Spinal cord (tissue), 10 donors: ENCODE data around the gene DPM2. TPM values are rescaled to one million over a fixed set of nuclear protein-coding genes. Genes with fewer than 3 reads are reported as not detected.

Experiments used
- DNase-seq, 6 donors: peaks; one replicate each; pipeline versions ENCODE4 v3.0.0 to v3.0.0-alpha.2; 2013 to 2015; ENCODE audit warnings: low spot score in 6 of 6, low read depth in 4 of 6
- H3K27ac ChIP-seq: one replicate; pipeline ENCODE4 v1.5.1; 2013; ENCODE audit warnings: low read depth, low read length, control low read depth
- H3K27me3 ChIP-seq: one replicate; pipeline ENCODE4 v1.6.1; 2013; ENCODE audit warnings: low read length; ENCODE audit not compliant: control insufficient read depth, insufficient read depth
- H3K36me3 ChIP-seq: one replicate; pipeline ENCODE4 v1.6.1; 2013; ENCODE audit warnings: low read length; ENCODE audit not compliant: control insufficient read depth, insufficient read depth
- H3K4me1 ChIP-seq: one replicate; pipeline ENCODE4 v1.6.1; 2013; ENCODE audit warnings: low read length; ENCODE audit not compliant: control insufficient read depth, insufficient read depth
- H3K4me3 ChIP-seq: one replicate; pipeline ENCODE4 v1.5.1; 2013; ENCODE audit warnings: low read depth, low read length, control low read depth
- H3K9me3 ChIP-seq: one replicate; pipeline ENCODE4 v1.6.1; 2013; ENCODE audit warnings: low read length; ENCODE audit not compliant: control insufficient read depth, insufficient read depth
- WGBS: methylation state at CpG from one replicate; pipeline ENCODE4 v1.1.5; 2013; ENCODE audit warnings: missing lambda C conversion rate; ENCODE audit not compliant: insufficient coverage; 5-methylcytosine and 5-hydroxymethylcytosine counted together
- polyA plus RNA-seq, 2 donors: library from polyadenylated mRNA; unstranded; fragments of 120-200 nt; gene quantifications; one replicate each; pipeline ENCODE4 v1.2.1, GENCODE V29; 2013; ENCODE audit not compliant: insufficient read length in 2 of 2
- total RNA-seq, 2 donors: library from RNA; depleted of rRNA in 1 of 2; stranded (reverse); fragments of 120-200 nt in 1 of 2; fragments of >200 nt in 1 of 2; gene quantifications; one replicate each; pipeline versions ENCODE4 v1.2.3 to v1.2.4, GENCODE V29; 2013 to 2014
- donor health status: healthy.

The DPM2 gene
- total and polyA plus RNA-seq, 4 donors: 13.9 to 64.0 (median 47.2) TPM

DNA sequence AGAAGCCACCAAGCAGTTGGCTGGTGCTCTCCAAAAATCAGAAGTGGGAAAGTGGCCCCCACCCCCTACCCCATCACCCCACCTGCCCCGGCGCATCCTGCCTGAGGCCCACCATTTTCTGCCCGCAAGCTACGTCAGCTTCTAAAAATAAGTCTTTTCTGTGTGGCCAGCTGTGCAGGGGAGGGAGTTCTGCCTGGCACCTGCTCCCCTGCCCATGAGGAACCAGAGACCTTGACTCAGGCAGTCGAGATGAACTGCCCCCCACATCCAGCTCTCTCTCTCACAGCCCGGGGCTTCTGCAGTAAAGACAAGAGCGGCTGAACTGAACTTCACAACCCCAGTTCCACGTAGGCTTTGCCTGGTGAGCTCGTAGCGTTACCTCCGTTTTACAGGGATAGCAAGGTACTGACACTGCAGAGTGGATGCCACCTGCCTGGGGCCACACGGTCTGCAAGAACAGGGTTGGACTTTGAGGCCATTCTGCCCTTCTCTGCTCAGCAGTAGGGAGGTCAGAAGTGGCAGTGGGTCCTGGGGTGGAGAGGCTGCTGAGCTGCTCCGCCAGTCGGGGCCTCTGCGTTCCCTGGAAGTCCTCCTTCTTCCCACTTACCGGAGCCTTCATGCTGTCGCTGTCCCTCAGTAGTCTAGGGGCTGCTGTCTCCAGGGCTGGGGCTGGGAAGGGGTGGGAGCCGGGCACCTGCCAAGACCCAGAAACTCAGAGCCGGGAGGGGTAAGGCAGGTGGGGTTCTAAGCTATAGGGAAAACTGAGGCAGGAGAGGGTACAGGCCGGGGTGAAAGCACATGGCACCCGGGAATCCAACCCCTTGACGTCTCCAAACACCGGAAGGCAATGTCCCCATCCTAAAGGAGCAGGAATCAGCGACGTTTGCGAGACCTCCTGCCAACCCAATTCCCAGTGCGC, 21.6 kb downstream of the DPM2 start:
- H3K27me3 ChIP-seq: no peaks in the 10 kb centered on the region
- H3K36me3 ChIP-seq: peaks cover 32% of the 10 kb centered on the region
- DNase-seq: no peak
- peak overlapping the region; percentile 75 for H3K27ac ChIP-seq
- H3K4me1 ChIP-seq: peaks cover 34% of the 10 kb centered on the region
- peak overlapping the region; percentile 76 for H3K4me3 ChIP-seq
- 37% methylated on average over 15 of the region's 27 CpGs for WGBS
- no peaks in the 10 kb centered on the region for H3K9me3 ChIP-seq

DNA sequence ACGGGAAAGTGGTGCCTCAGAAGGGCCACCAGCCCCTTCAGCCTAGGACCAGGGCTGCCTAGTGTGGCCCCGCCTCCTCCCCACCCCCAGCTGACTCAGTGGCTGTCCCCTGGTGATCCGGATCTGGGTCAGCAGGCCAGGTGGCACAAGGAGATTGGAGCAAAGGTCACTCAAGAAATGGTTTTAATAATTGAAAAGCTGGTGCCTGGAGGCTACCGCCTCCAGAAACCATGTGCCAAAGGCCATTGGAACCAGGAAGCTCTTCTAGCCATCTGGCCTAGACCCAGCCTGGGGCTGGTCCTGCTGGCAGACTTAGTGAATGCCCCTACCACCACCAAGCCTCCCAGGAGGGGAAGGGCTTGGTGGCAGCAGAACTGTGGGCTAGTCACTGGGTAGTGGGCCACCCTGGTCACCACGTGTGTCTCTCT, 22.3 kb downstream of the DPM2 start:
- Histone ChIP-seq H3K9me3 (no peaks in the 10 kb centered on the region), H3K4me3 (no peak overlapping the region), H3K27me3 (no peaks in the 10 kb centered on the region), H3K4me1 (peaks cover 38% of the 10 kb centered on the region), H3K36me3 (peaks cover 37% of the 10 kb centered on the region), H3K27ac (no peak overlapping the region)
- WGBS: 93% methylated on average over 3 of the region's 5 CpGs
- DNase-seq: no peak

DNA sequence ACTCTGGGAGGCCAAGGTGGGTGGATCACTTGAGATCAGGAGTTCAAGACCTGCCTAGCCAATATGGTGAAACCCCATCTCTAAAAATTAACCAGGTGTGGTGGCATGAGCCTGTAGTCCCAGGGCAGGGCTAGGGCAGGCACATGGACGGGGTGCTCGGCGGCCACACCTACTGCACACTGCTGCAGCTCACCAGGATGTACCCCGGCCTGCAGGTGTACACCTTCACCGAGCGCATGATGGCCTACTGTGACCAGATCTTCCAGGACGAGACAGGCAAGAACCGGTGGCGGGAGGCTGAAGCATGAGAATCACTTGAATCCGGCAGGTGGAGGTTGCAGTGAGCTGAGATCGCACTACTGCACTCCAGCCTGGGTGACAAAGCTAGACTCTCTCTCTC, 24.0 kb downstream of the DPM2 start:
- 96% methylated on average over 10 of the region's 11 CpGs for WGBS
- H3K36me3 ChIP-seq: peaks cover 48% of the 10 kb centered on the region
- no peak for DNase-seq
- H3K9me3 ChIP-seq: no peaks in the 10 kb centered on the region
- H3K27me3 ChIP-seq: no peaks in the 10 kb centered on the region
- H3K27ac ChIP-seq: no peak overlapping the region
- H3K4me3 ChIP-seq: no peak overlapping the region
- H3K4me1 ChIP-seq: peaks cover 38% of the 10 kb centered on the region

DNA sequence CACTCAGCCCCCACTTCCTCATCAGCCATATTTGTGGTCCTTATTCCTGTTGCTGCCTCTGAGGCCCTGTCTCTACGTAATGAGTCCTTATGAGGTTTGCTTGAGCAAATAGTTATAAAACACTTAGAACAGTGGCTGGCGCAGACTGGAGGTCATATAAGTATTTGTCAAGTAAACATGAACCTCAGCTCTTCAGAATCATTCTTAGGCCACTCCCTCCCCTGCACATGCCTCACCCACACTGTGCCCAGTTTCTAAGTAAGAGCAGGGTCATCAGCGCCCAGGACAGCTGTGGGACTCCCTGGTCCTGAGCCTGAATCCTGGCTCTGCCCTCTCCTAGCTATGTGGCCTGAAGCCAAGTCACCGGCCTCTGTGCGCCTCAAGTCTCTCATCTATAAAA, 24.8 kb downstream of the DPM2 start:
- H3K27ac ChIP-seq: no peak overlapping the region
- DNase-seq: no peak
- no peaks in the 10 kb centered on the region for H3K27me3 ChIP-seq
- WGBS: 87% methylated on average over 3 of the region's 5 CpGs
- no peak overlapping the region for H3K4me3 ChIP-seq
- peaks cover 56% of the 10 kb centered on the region for H3K36me3 ChIP-seq
- peaks cover 33% of the 10 kb centered on the region for H3K4me1 ChIP-seq
- H3K9me3 ChIP-seq: no peaks in the 10 kb centered on the region

DNA sequence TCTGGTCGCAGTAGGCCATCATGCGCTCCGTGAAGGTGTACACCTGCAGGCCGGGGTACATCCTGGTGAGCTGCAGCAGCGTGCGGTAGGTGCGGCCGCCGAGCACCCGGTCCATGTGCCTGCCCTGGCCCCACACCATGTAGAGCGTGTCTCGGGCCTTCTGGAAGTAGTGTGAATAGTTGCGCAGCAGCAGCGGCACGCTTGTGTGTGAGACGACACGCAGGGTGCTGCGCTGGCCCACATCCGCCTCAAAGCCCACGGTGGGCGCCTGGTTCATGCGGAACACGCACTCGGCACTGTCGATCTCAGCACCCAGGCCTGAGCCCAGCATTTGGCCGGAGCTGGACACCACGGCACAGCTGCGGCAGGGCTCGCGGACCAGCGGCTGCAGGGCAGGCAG, 25.4 kb downstream of the DPM2 start:
- Histone ChIP-seq H3K4me3 (no peak overlapping the region), H3K4me1 (peaks cover 27% of the 10 kb centered on the region), H3K27me3 (no peaks in the 10 kb centered on the region), H3K36me3 (peaks cover 62% of the 10 kb centered on the region), H3K9me3 (no peaks in the 10 kb centered on the region), H3K27ac (no peak overlapping the region)
- no peak for DNase-seq
- 94% methylated on average over 31 of the region's 31 CpGs for WGBS

DNA sequence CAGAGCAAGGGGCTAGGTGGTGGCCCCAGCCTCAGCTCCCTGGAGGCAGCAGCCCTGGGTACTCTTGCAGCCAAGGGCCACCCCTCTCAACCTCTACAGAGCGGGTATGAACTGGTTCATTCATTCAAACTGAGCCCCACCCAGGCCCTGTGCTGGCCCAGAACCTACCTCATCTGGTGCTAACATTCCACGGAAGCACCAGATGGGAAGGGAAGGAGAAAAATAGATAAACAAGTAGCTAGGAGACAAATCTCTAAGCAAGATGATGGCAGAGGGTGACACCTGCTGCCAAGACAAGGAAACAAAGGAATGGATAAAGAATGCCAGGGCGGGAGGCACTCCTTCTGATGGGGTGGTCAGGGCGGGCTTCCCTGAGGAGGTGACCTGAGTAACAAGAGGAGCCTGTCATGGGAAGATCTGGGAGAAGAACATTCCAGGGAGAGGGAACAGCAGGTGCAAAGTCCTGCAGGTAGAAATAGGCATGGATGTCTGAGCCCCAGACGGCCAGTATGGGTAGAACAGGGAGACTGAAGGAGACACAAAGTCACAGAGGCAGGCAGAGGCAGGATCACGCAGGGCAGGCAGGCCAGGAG, 26.9 kb downstream of the DPM2 start:
- no peak overlapping the region for H3K4me3 ChIP-seq
- H3K27ac ChIP-seq: no peak overlapping the region
- no peaks in the 10 kb centered on the region for H3K27me3 ChIP-seq
- WGBS: 71% methylated on average over 5 of the region's 6 CpGs
- peaks cover 30% of the 10 kb centered on the region for H3K4me1 ChIP-seq
- peaks cover 69% of the 10 kb centered on the region for H3K36me3 ChIP-seq
- H3K9me3 ChIP-seq: no peaks in the 10 kb centered on the region
- DNase-seq: peak in 2 of 6 donors; percentile 55 to 77

DNA sequence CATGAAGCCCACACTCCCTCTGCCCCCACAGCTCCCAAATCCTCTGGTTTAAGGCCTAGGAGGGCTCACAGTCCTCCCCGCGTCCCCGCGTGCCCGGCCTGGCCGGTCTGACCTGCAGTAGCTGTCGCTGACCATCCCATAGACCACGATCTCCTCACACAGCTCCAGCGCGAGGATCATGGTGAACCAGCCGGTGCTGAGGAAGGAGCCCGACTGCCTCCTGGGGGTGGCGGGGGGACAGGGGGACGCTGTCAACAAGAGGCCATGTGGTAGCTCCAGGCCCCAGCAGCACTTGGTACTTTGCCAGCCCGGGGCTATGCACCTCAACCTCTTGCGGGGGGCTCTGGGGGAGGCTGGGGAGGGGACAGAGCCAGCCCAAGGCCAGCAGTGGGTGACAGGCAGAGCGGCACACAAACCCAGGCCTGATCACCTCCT, 27.8 kb downstream of the DPM2 start:
- no peak overlapping the region for H3K4me3 ChIP-seq
- no peak for DNase-seq
- no peaks in the 10 kb centered on the region for H3K27me3 ChIP-seq
- H3K27ac ChIP-seq: no peak overlapping the region
- H3K4me1 ChIP-seq: peaks cover 33% of the 10 kb centered on the region
- no peaks in the 10 kb centered on the region for H3K9me3 ChIP-seq
- H3K36me3 ChIP-seq: peaks cover 72% of the 10 kb centered on the region
- 84% methylated on average over 14 of the region's 17 CpGs for WGBS

DNA sequence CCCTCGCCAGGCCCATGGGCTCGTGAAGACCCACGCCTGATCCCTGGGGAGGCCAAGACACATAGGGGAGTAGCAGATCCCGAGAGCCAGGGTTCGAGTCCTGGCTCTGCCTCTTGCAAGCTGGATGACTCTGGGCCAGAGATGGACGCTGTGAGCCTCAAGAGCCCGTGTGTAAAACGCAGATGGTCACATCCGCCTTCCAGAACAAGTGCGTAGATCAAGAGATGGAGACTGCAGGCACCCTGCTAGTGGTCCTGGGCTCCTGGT, 29.1 kb downstream of the DPM2 start:
- no peak for DNase-seq
- Histone ChIP-seq H3K9me3 (no peaks in the 10 kb centered on the region), H3K4me1 (peaks cover 45% of the 10 kb centered on the region), H3K4me3 (no peak overlapping the region), H3K36me3 (peaks cover 67% of the 10 kb centered on the region), H3K27ac (no peak overlapping the region), H3K27me3 (no peaks in the 10 kb centered on the region)
- 99% methylated on average over 10 of the region's 10 CpGs for WGBS

DNA sequence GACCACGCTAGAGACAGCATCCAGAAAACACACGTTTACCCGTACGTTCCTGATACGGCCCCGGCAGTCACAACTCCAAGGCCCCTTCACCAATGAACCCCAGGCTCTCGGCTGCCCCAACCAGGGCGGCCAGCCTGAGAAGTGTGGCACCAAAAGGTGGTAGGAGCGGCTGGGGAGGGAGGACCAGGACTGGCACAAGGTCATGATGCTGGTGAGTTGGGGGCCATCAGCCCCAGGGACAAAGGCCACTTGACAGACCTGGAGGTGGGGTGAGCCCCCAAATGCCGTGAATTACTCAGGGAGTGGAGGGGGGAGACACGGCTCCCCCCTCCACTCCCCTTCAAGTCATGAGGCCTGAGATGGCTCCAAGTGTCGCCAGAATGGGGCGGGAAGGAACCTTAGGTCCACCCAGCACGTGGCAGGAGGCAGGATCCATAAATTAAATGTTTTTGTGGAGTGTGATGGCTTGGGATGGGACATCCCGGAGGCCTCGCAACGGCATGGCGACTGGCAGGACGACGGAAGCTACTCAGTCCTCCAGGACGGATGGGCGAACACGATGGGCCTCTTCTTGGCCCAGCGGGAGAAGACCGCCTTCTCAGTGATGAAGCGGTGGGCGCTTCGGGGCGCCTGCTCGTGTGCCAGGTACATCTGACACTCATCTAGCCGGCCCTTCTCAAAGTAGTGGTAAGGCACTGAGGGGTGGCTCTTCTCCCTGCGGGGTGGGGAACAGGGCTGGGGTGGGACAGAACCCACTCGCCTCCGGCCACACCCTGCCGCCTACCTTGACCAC, 29.6 kb downstream of the DPM2 start:
- no peak for DNase-seq
- Histone ChIP-seq H3K9me3 (no peaks in the 10 kb centered on the region), H3K4me3 (no peak overlapping the region), H3K27ac (no peak overlapping the region), H3K27me3 (no peaks in the 10 kb centered on the region), H3K4me1 (peaks cover 50% of the 10 kb centered on the region), H3K36me3 (peaks cover 64% of the 10 kb centered on the region)
- WGBS: 82% methylated on average over 17 of the region's 35 CpGs
